GM18508 (cell line): ENCODE measurements around the gene ZNF8.
A peak's percentile ranks its signal among the peaks of the same experiment; 100 is the strongest.
"Not testable (repeated sequence)": the region's sequence is repeated elsewhere in the genome, so short reads cannot be mapped to it uniquely, and the experiment has no call there.

Experiments used
- ATAC-seq: cut with Tn5 transposase; IDR thresholded peaks from one replicate; pipeline ENCODE4 v1.9.1; 2021; ENCODE audit warnings: moderate number of reproducible peaks; ENCODE audit not compliant: insufficient read depth, unreplicated experiment

Gene ZNF8

DNA sequence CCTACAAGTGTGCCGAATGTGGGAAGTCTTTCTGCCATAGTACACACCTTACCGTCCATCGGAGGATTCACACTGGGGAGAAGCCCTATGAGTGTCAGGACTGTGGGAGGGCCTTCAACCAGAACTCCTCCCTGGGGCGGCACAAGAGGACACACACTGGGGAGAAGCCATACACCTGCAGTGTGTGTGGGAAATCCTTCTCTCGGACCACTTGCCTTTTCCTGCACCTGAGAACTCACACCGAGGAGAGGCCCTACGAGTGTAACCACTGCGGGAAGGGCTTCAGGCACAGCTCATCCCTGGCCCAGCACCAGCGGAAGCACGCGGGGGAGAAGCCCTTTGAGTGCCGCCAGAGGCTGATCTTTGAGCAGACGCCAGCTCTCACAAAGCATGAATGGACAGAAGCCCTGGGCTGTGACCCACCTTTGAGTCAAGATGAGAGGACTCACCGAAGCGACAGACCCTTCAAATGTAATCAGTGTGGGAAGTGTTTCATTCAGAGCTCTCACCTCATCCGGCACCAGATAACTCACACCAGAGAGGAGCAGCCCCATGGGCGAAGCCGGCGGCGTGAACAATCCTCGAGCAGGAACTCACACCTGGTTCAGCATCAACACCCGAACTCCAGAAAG lies 16.1 kb downstream of the ZNF8 start:
- ATAC-seq, result no peak

GRCh38 chr19:58296104-58296503 lies 17.3 kb downstream of the ZNF8 start:
- no peak for ATAC-seq

GRCh38 chr19:58300620-58301019 lies 21.9 kb downstream of the ZNF8 start:
- no peak for ATAC-seq

DNA sequence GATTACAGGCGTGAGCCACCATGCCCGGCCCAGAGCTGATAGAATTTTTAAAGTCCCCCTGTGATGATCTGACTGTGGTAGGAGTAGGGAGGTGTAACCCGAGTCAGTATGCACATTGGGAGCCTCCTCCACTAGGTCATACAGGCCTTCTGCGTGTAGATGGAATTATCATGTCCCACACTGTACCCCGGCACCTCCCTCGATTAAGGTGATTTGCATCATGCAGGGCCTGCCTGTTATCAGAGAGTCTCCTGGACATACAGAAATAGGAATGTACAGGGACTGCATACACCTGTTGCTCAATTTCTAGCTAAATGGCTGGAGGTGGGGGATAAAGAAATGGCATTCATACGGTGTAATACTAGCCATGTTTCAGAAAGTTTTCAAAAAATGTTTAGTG lies 25.5 kb downstream of the ZNF8 start:
- ATAC-seq, result no peak

DNA sequence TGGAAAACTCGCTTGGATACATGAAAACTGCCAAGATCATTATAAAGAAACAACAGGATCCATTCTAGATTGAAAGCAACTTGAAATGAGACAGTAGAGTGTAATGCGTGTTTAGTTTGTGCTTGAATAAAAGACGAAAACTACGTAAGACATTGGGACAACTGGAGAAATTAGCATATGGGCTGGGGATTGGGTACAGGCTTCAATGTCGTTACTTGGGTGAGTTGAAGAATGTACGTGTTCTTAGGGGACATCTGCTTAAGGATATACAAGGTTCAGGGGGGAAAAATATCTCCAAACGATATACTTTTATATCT lies 26.0 kb downstream of the ZNF8 start:
- no peak for ATAC-seq

DNA sequence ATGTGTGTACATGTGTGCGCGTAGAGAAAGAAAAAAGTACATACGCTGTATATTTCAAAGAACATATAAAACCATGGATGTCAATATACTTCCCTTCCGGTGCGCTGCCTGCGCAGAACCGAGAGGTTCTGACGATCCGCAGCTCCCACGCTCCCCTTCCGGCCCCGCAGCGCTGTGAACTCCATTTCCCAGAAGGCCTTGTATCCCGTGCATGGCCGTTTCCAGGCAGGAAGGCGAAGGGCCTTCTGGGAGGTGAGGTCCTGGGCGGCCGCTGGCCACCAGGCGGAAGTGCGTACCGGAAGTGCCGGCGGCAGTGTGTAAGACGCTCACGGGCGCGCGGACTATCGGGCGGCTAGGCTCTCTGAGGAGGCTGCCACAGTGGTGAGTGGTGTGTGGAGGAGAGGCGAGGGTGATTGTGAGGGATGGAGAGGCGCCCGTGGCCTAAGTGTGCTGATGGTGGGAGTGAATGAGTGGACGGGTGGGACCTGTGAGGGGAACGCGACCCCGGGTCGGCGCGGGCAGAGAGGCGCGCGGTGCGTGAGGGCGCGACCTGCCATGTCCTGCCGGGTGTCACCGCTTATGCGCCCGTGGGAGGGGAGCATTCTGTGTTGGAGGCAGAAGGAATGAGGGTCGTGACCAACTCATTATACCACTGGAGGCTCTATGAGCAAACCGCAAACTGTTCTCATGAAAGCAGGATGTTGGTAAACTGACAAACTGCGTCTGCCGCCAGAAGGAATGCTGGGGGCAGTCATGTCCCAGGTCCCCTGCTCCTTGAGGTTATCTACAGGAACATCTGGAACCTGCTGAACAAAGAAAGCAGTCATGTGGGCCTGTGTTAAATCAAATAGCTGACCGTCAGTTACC lies 26.5 kb downstream of the ZNF8 start, which contains the start of gene ERVK3-1:
TSS of gene ERVK3-1 (plus strand) at position 313 of the 867 bp plus-strand sequence. CDS start 6,792 bp downstream, outside the sequence.
- ATAC-seq, result peak; percentile 86

GRCh38 chr19:58305932-58306323 lies 27.2 kb downstream of the ZNF8 start:
- no peak for ATAC-seq

DNA sequence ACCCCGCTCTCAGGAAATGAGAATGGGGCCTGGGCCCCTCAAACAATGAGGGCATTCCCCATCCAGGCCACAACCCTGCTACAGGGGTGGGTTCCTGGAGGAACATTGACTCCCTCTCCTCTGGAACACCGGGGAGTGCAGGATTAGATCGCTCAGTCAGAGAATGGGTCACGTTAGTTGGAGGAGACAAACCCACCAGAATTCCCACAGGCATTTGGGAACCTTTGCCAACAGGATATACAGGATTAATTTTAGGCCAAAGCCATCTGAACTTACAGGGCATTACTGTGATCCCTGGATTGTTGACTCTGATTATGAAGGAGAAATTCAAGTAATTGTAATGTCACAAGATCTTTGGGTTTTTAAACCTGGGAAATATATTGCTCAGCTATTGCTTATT lies 29.0 kb downstream of the ZNF8 start:
- no peak for ATAC-seq

- ATAC-seq, result not testable (repeated sequence)
Measured at GRCh38 chr19:58310685-58311084, 31.9 kb downstream of the ZNF8 start.

DNA sequence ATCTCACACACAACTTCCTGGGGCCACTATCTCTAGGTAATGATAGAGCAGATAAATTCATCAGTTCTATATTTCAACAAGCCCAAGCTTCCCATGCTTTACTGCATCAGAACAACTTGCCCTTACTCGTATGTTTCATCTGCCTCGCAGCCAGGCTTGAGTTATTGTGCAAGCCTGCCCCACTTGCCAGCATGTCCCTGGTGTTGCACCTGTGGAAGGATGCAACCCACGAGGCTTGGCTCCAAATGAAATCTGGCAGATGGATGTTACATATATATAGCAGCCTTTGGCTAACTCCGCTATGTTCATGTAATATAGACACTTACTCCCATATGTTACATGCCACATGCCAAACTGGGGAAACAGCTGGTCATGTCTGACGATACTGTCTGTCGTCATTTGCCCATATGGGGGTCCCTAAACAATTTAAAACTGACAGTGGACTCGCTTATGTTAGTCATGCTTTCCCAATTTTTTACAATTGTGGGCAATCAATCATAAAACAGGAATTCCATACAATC lies 32.6 kb downstream of the ZNF8 start:
- no peak for ATAC-seq

- ATAC-seq, result no peak
Measured at GRCh38 chr19:58315580-58315979, 36.8 kb downstream of the ZNF8 start.

DNA sequence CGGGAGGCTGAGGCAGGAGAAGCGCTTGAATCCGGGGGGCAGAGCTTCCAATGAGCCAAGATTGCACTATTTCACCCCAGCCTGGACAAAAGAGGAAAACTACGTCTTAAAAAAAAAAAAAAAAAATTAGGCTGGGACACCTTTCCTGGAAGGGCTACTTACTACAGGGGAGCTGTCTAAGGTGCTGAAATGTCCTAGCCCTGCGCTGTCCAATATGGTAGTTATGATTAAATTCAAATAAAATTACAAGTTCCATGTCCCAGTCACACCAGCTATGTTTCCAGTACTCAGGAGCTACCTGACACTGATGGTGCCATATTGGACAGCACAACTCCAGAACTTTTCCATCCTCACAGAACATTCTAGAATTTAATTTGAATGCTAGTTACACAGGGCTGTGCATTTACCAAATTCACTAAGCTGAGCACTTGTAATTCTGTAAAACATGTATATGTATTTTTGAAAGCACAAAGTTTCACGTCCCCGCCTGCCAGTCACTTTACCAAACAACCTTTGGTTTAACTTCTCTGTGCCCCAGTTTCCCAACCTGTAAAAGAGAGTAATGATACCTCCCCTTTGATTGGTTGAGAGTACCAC lies 38.8 kb downstream of the ZNF8 start:
- ATAC-seq, result no peak

GRCh38 chr19:58318297-58318696 lies 39.5 kb downstream of the ZNF8 start:
- ATAC-seq, result no peak

DNA sequence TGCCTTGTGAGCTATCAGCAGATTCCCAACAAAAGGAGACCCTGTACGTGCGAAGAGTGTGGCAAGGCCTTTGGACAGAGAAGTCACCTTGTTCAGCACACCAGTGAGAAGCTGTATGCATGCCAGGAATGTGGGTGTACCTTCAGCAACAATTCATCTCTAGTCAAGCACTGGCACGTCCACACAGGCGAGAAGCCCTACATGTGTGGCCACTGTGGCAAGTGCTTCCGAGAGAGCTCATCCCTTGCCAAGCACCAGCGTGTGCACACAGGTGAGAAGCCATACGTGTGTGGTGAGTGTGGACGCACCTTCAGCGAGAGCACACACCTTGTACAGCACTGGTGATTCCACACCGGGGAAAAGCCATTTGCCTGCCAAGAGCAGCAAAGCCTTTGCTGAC lies 40.5 kb downstream of the ZNF8 start:
- ATAC-seq, result no peak

DNA sequence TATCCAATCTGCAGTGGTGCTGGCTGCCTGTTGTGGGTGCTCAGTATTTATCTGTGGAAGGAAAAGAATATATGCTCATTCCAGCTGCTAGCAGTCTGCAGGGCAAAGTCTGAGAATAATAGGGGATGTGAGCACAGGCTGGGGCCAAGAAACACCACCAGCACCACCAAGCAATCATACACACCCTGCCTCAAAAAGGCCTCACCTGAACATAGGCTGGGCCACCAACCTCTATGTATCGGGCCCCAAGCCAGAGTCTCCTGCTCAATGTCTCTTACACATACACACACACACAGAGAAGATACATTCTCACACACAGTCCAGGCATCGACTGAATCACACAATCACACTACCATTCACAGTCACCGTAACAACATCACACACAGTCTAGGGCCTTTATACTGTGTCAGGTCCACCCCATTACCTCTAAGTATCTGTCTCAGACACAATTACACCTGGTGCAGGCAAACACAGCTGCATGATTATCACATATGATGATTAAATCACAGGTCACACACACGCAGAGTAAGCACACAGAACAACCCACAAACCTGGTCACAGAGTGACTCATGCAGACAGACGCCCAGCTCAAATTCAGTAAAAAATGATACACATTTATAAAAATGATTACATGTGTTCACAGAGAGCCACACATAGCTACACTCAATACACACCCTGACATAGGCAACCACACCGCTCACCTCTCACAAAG lies 46.7 kb downstream of the ZNF8 start:
- no peak for ATAC-seq

DNA sequence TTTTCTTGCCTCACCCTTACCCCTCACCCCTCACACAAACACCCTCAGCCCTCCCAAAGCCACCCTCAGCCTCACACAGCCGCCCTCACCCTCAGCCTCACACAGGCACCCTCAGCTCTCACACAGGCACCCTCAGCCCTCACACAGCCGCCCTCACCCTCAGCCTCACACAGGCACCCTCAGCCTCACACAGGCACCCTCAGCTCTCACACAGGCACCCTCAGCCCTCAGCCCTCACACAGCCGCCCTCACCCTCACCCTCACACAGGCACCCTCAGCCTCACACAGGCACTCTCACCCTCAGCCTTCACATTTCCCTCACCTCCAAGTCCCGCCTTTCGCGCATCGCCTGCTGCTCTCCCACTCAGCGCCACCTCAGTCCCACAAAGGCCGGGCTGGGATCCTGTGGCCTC lies 47.8 kb downstream of the ZNF8 start:
- no peak for ATAC-seq

GRCh38 chr19:58326914-58327726 lies 48.4 kb downstream of the ZNF8 start, which contains the start of gene ZSCAN22:
Gene ZSCAN22 (plus strand): TSS chr19:58326994. CDS start chr19:58334803, 7,809 bp downstream.
- ATAC-seq, result peak; percentile 74

DNA sequence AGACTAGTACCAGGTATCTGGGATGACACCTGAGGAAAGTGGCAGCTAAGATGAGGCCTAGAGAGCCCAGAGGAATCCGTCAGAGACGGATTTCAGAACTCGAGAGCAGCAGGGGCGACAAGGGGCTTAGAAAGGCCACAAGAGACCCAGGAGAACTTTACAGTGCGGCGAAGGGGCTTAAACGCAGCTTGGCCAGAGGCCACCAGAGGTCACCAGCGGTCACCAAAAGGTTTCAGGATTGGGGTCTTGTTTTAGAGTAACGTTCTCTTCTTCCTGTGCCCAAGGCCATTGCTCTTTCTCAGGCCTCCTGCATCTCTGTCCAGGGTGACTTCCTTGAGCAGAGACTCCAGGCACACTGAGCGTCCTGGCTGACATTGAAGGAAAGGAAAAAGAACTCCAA lies 50.2 kb downstream of the ZNF8 start:
- no peak for ATAC-seq

DNA sequence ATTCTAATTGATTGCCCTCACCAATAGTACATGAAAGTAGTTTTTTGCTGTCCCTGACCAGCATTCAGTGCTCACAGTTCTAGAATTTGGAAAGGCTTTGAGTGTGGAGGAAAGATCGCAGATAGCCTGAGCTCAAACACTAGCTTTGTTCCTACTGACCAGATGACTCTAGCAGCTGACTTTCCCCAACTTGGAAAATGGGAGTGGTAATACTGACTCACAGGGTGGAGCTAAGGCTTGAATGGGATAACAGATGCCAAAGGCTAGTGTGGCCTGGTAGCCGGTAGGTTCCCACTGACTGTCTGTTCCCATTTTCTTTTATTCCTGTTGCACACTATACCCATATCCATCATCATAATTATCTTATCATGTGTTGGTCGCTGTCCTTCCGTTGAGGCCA lies 51.7 kb downstream of the ZNF8 start:
- ATAC-seq, result no peak

DNA sequence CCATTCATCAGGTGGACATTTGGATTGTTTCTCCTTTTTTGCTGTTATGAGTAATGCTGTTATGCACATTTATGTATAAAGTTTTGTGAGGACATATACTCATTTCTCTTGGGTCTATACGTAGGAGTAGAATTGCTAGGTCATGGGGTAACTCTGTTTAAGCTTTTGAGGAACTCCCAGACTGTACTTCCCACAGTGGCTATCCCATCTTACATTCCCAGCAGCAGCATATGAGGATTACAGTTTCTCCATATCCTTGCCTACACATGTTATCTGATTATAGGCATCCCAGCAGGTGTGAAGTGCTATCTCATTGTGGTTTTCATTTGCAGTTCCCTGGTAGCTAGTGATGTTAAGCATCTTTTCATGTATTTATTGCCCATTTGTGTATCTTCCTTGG lies 53.9 kb downstream of the ZNF8 start:
- ATAC-seq, result no peak
